AG04449 (cell line): Measurements from ENCODE around the gene GULP1.

Source experiments
- CTCF ChIA-PET: fragments of 350-600 bp; formaldehyde crosslinking; extraction: SDS; loops from one replicate; lab custom pipeline; 2021; ENCODE audit warnings: antibody characterized with exemption; lab: Yijun Ruan, JAX
- POLR2A ChIA-PET: fragments of 400-600, 350-600 bp; formaldehyde crosslinking; extraction: SDS; loops from one replicate; lab custom pipeline; 2020; ENCODE audit warnings: antibody characterized with exemption, inconsistent platforms; lab: Yijun Ruan, JAX
- DNase-seq: peaks from one replicate; pipeline ENCODE4 v3.0.0-alpha.2; 2010; ENCODE audit warnings: low read depth, low spot score
- H3K4me3 ChIP-seq: 2 replicates; pipeline ENCODE4 v1.5.1; 2011; ENCODE audit warnings: low read depth, mild to moderate bottlenecking, control low read depth, low read length
- TF ChIP-seq, protein P1 (sequence below): IDR thresholded peaks from one replicate; pipeline ENCODE4 v1.5.1; 2011; ENCODE audit warnings: mild to moderate bottlenecking, moderate library complexity, low read length, control low read depth, inconsistent platforms; ENCODE audit not compliant: insufficient read depth; ENCODE audit errors: missing control alignments

The GULP1 gene

GRCh38 chr2:188511346-188511745 lies 219.7 kb downstream of the GULP1 start:
- ChIA-PET CTCF (interaction anchor here (0.7 to 4.0 kb wide), 7 partner anchors 21 to 1012 kb away, joined by 3 to 38 read pairs (median 16); partner anchors contain the start of gene GULP1), POLR2A (no interaction called here)
- TF ChIP-seq, protein P1, sequence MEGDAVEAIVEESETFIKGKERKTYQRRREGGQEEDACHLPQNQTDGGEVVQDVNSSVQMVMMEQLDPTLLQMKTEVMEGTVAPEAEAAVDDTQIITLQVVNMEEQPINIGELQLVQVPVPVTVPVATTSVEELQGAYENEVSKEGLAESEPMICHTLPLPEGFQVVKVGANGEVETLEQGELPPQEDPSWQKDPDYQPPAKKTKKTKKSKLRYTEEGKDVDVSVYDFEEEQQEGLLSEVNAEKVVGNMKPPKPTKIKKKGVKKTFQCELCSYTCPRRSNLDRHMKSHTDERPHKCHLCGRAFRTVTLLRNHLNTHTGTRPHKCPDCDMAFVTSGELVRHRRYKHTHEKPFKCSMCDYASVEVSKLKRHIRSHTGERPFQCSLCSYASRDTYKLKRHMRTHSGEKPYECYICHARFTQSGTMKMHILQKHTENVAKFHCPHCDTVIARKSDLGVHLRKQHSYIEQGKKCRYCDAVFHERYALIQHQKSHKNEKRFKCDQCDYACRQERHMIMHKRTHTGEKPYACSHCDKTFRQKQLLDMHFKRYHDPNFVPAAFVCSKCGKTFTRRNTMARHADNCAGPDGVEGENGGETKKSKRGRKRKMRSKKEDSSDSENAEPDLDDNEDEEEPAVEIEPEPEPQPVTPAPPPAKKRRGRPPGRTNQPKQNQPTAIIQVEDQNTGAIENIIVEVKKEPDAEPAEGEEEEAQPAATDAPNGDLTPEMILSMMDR: no peak
- H3K4me3 ChIP-seq: no peak overlapping the region
- no peak for DNase-seq

- TF ChIP-seq, protein P1: peak; percentile 17
- POLR2A ChIA-PET: no interaction called here
- H3K4me3 ChIP-seq: no peak overlapping the region
- CTCF ChIA-PET: interaction anchor here (0.5 to 3.7 kb wide), 16 partner anchors 11 to 1039 kb away, joined by 3 to 25 read pairs (median 4); partner anchors contain the start of gene GULP1
- DNase-seq: no peak
Observed at GRCh38 chr2:188512456-188512855, 220.8 kb downstream of the GULP1 start.

- H3K4me3 ChIP-seq: no peak overlapping the region
- DNase-seq: no peak
- TF ChIP-seq, protein P1: no peak
- ChIA-PET CTCF (no interaction called here), POLR2A (no interaction called here)
Observed at GRCh38 chr2:188515918-188516317, 224.2 kb downstream of the GULP1 start.

- H3K4me3 ChIP-seq: no peak overlapping the region
- TF ChIP-seq, protein P1: no peak
- DNase-seq: no peak
- POLR2A ChIA-PET: no interaction called here
- CTCF ChIA-PET: interaction anchor here (1.9 kb wide), 1 partner anchor 936 kb away, joined by 8 read pairs; no protein-coding TSS in a partner anchor
Observed at GRCh38 chr2:188517549-188518215, 226.0 kb downstream of the GULP1 start.

GRCh38 chr2:188518381-188518780 lies 226.7 kb downstream of the GULP1 start:
- TF ChIP-seq, protein P1: no peak
- CTCF ChIA-PET: interaction anchor here (0.9 to 1.9 kb wide), 2 partner anchors 893 to 937 kb away, joined by 3 to 8 read pairs; no protein-coding TSS in a partner anchor
- H3K4me3 ChIP-seq: no peak overlapping the region
- POLR2A ChIA-PET: no interaction called here
- no peak for DNase-seq

- CTCF ChIA-PET: interaction anchor here (0.8 to 1.6 kb wide), 7 partner anchors 457 to 1020 kb away, joined by 3 to 7 read pairs (median 3); no protein-coding TSS in a partner anchor
- H3K4me3 ChIP-seq: no peak overlapping the region
- TF ChIP-seq, protein P1: no peak
- no peak for DNase-seq
- POLR2A ChIA-PET: no interaction called here
Observed at GRCh38 chr2:188519136-188519535, 227.5 kb downstream of the GULP1 start.
